ENCODE measurements around the gene MRPL49. TPM values are rescaled to one million over a fixed set of nuclear protein-coding genes. Genes with fewer than 3 reads are reported as not detected.

MRPL49 gene
- total and polyA plus RNA-seq, 9 of the 15 experiments (the other 6 are each of a cell fraction or from before 2014, with no cell fraction given), result 74.3 to 132 (median 91.2) TPM

DNA sequence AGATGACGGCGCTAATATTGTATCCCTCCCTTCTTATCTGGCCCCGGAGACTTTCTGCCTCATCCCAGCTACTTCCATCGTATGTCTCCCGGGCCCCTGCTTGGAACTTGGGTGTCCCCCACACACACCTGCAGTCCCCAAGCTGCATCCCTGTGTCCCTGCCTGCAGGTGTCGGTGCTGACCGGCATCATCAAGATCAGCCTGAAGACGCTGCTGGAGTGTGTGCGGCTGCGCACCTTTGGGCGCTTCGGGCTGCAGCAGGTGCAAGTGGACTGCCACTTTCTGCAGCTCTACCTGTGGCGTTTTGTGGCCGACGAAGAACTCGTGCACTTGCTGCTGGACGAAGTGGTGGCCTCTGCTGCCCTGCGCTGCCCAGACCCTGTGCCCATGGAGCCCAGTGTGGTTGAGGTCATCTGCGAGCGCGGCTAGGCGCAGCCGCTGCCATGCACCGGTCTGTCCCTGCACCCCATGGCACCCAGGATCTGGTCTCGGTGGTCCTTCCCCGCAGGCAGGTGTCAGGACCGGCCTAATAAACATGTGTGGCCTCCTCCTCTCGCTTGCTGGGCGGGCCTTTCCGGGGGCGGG lies 10.9 kb upstream of the MRPL49 start:
- Histone ChIP-seq H3K27me3 (ENCODE audit: control insufficient read depth in 2 of 2, insufficient read depth in 2 of 2, low read length in 2 of 2) (no peaks in the 10 kb centered on the region), H3K4me2 (ENCODE audit: insufficient read depth, low read length) (no peak overlapping the region), H3K27ac (ENCODE audit: extremely low read depth, low read depth, low read length) (no peak overlapping the region), H4K20me1 (replicated peaks; ENCODE audit: control insufficient read depth, insufficient read depth, low read length) (no peaks in the 10 kb centered on the region), H3K4me1 (replicated peaks in 1 of 2; ENCODE audit: control insufficient read depth in 2 of 2, insufficient read depth in 2 of 2, low read length in 2 of 2) (peaks cover 25 to 56% of the 10 kb centered on the region in 2 experiments), H3K9ac (ENCODE audit: insufficient read depth in 1 of 2, low read depth in 2 of 2, low read length in 2 of 2) (peak overlapping the region in 1 of 2 experiments; percentile 67; a peak in 2 of 4 replicates), H3K9me3 (replicated peaks; ENCODE audit: control insufficient read depth, insufficient read depth, low read depth, low read length) (no peaks in the 10 kb centered on the region), H2AFZ (ENCODE audit: low read depth, low read length) (no peak overlapping the region), H3K9me1 (ENCODE audit: control insufficient read depth, insufficient read depth, low read length) (no peaks in the 10 kb centered on the region), H3K79me2 (ENCODE audit: control insufficient read depth, insufficient read depth, low read length) (peaks cover 14% of the 10 kb centered on the region), H3K36me3 (ENCODE audit: control insufficient read depth, insufficient read depth, low read length) (peaks cover 32% of the 10 kb centered on the region), H3K4me3 (no peak overlapping the region)
- BruUV-seq (replicated peaks), result no TSS peak
- in situ Hi-C loops (cut with MboI), result no loop called here
- FAIRE-seq (no peak), DNase-seq (ENCODE audit: extremely low read depth in 1 of 4, low spot score in 3 of 4) (no peak), ATAC-seq (no peak)
- TF ChIP-seq, protein P1, sequence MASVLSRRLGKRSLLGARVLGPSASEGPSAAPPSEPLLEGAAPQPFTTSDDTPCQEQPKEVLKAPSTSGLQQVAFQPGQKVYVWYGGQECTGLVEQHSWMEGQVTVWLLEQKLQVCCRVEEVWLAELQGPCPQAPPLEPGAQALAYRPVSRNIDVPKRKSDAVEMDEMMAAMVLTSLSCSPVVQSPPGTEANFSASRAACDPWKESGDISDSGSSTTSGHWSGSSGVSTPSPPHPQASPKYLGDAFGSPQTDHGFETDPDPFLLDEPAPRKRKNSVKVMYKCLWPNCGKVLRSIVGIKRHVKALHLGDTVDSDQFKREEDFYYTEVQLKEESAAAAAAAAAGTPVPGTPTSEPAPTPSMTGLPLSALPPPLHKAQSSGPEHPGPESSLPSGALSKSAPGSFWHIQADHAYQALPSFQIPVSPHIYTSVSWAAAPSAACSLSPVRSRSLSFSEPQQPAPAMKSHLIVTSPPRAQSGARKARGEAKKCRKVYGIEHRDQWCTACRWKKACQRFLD (CRISPR knock-in tag; IDR thresholded peaks at IDR 0.05), result 0 out of 2 replicates have a peak, but pooled peaks have one; percentile 32
- TF ChIP-seq PCBP1 (IDR thresholded peaks at IDR 0.05; ENCODE audit: low read depth, low read length, poor library complexity, severe bottlenecking) (peak; percentile 26), GABPB2 (CRISPR knock-in tag; conservative IDR thresholded peaks at IDR 0.05) (no peak), GATAD2B (IDR thresholded peaks at IDR 0.05; ENCODE audit: borderline replicate concordance) (no peak), STAT6 (CRISPR knock-in tag; IDR thresholded peaks at IDR 0.05) (peak; percentile 40; the same call in 1 of the 2 replicates), LEF1 (IDR thresholded peaks at IDR 0.05) (no peak), MAX (CRISPR knock-in tag; IDR thresholded peaks at IDR 0.05) (peak; percentile 37)
- TF ChIP-seq, protein P2, sequence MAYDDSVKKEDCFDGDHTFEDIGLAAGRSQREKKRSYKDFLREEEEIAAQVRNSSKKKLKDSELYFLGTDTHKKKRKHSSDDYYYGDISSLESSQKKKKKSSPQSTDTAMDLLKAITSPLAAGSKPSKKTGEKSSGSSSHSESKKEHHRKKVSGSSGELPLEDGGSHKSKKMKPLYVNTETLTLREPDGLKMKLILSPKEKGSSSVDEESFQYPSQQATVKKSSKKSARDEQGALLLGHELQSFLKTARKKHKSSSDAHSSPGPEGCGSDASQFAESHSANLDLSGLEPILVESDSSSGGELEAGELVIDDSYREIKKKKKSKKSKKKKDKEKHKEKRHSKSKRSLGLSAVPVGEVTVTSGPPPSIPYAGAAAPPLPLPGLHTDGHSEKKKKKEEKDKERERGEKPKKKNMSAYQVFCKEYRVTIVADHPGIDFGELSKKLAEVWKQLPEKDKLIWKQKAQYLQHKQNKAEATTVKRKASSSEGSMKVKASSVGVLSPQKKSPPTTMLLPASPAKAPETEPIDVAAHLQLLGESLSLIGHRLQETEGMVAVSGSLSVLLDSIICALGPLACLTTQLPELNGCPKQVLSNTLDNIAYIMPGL (CRISPR knock-in tag; IDR thresholded peaks at IDR 0.05), result 0 out of 2 replicates have a peak, but pooled peaks have one; percentile 65
- POLR2A ChIA-PET, result interaction anchor here (0.6 to 7.2 kb wide), 20 partner anchors 9 to 312 kb away, joined by 3 to 92 read pairs (median 4); partner anchors contain the start of genes ARL2, FAU, MRPL49 and NEAT1
- WGBS (ENCODE audit: insufficient coverage, low coverage, missing lambda C conversion rate), result 63% methylated on average over 31 of the region's 31 CpGs
- CTCF ChIA-PET (ENCODE audit: low intra/inter-chr PET ratio), result interaction anchor here (1.1 to 2.5 kb wide), 4 partner anchors 69 to 143 kb away, joined by 4 to 19 read pairs (median 13); partner anchors contain the start of genes ARL2 and CAPN1
- intact Hi-C loops (cut with micrococcal nuclease), result loop anchor here (1.0 to 10.0 kb wide), 6 partner anchors 70 to 264 kb away; partner anchors contain the start of genes CAPN1 and CDC42EP2
